GM18502 (cell line): ENCODE results near the gene RPL12.

ENCODE experiments used
- ATAC-seq: cut with Tn5 transposase; IDR thresholded peaks from one replicate; pipeline ENCODE4 v1.9.1; 2021; ENCODE audit warnings: mild to moderate bottlenecking; ENCODE audit not compliant: unreplicated experiment, poor library complexity

Gene RPL12

DNA sequence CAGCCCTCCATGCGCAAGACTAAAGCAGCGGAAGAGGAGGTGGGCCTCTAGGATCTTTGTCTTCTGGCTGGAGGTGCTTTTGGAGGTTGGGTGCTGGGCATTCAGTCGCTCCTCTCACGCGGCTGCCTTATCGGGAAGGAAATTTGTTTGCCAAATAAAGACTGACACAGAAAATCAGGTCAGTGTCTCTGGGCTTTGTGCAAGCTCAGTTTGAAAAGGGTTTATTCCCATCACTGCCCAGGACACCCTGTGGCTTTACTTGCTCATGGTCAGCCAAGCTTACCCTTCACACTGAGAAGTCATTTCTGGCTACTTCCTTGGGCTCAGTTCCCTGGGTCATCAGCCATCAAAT is 43.7 kb downstream of the RPL12 start:
- no peak for ATAC-seq

DNA sequence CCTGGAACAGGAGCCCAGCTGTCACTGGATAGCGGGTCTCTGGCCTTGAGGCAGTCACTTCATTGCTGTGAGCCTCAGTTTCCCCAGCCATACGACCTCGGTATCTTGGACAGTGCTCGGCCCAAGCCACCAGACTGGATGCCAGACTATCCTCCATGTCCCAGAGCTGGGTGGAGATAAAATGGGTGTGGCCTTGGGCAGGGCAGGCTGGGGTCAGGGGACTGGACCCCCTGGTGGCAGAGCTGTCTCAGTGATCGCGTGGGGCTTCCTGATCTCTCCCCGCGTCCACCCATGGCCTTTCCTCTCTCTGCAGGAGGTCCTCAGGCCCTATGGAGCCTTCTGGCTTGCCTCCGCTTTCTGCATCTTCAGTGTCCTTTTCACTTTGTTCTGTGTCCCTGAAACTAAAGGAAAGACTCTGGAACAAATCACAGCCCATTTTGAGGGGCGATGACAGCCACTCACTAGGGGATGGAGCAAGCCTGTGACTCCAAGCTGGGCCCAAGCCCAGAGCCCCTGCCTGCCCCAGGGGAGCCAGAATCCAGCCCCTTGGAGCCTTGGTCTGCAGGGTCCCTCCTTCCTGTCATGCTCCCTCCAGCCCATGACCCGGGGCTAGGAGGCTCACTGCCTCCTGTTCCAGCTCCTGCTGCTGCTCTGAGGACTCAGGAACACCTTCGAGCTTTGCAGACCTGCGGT is 44.3 kb downstream of the RPL12 start:
- ATAC-seq = no peak

- no peak for ATAC-seq
Observed at GRCh38 chr9:127405344-127406125, 45.7 kb downstream of the RPL12 start.

DNA sequence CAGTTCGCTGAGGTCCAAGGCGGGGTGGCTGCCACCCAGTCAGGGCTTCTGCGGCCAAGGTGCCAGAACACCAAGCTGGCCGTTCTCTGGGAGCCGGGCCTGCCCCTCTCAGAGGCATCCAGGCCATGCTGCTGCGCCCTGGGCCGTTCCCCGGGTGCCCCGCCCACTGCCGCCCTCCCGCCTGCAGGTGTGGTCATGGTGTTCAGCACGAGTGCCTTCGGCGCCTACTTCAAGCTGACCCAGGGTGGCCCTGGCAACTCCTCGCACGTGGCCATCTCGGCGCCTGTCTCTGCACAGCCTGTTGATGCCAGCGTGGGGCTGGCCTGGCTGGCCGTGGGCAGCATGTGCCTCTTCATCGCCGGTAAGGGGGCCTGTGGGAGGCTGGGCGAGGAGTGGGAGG is 46.6 kb downstream of the RPL12 start:
- no peak for ATAC-seq

DNA sequence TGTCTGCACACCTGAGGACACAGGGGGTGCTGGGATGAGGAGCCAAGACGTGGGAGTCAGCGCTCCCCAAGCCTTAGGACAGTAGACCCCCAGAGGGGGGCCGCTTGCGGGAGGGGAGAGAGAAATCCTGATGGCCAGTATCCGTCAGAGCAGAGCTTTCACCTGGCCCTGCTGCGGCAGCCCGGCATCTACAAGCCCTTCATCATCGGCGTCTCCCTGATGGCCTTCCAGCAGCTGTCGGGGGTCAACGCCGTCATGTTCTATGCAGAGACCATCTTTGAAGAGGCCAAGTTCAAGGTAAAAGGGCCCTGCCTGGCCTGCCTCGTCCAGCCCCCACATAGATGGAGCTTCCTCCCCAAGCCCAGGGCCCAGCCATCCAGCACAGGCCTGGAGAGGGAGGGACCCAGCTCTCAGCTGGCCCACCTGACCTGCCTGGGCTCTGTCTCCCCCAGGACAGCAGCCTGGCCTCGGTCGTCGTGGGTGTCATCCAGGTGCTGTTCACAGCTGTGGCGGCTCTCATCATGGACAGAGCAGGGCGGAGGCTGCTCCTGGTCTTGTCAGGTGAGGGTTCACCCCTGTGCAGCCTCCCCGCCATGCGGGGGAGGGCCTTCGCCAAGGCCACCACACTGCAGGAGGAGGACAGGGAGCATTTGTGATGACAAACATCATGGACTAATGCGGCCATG is 47.6 kb downstream of the RPL12 start:
- ATAC-seq = no peak

DNA sequence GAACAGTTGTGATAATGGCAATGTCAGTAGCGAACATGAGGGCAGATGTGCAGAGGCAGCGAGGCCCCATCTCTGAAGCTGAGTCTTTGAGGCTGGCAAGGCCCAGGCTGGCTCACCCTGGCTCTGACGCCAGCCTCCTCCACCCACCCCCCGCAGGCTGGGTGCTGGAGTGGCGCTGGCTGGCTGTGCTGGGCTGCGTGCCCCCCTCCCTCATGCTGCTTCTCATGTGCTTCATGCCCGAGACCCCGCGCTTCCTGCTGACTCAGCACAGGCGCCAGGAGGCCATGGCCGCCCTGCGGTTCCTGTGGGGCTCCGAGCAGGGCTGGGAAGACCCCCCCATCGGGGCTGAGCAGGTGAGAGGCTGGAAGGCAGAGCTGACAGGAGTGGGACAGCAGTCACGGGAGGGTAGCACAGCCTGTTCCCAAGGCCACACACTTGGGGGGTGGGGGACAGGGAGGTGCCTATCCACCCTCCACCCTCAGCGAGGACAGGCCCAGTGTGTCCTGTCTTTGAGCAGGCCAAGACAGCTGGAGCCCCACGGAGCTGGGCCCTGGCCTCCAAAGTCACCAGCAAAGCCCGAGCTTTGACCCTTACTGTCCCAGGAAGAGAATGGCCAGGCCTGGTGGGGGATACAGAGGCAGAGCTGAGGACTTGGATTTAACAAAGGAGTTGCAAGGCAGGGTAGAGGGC is 48.7 kb downstream of the RPL12 start:
- ATAC-seq = no peak

DNA sequence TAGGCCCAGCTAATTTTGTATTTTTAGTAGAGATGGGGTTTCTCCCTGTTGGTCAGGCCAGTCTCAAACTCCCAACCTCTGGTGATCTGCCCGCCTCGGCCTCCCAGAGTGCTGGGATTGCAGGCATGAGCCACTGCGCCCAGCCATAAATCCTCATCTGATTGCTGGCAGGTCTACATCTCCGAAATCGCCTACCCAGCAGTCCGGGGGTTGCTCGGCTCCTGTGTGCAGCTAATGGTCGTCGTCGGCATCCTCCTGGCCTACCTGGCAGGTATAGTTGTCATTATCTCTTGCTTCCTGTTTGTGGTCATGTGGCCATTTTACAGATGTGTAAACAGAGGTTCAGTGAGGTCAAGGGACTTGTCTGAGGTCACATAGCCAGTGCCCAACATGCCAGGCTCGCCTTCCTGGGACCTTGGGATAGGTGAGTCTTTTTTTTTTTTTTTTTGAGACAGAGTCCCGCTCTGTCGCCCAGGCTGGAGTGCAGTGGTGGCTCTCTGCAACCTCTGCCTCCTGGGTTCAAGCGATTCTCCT is 51.4 kb downstream of the RPL12 start:
- ATAC-seq = no peak

DNA sequence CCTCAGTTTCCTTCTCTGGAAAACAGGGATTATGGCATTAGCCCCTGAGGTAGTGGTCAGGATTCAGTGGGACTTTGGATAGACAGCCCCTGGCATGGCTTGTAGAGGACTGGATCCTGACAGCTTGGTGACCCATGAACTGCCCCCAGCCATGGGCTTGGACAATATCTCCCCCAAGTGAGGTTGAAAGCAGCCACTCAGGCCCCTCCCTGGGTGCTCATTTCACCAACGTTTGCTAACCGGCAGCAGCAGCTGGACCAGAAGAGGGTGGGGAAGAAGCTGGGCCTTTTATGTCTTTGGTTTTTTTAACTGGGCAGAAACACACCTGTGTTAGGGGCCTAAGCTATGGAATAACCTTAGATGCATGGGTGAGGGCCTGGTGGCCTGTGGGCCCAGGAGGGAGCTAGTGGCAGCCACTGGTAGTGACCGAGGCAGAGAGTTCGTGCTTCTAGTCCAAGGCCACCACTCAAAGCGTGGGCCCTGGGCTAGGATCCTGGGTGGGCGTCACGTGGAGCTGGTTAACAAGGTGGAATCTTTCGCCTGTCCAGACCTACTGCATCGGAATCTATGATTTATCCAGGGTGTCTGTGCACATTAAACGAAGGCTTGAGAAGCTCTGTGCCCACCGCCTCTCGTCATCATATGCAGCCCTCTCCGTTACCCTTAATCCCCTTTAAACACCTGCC is 52.3 kb downstream of the RPL12 start:
- no peak for ATAC-seq

DNA sequence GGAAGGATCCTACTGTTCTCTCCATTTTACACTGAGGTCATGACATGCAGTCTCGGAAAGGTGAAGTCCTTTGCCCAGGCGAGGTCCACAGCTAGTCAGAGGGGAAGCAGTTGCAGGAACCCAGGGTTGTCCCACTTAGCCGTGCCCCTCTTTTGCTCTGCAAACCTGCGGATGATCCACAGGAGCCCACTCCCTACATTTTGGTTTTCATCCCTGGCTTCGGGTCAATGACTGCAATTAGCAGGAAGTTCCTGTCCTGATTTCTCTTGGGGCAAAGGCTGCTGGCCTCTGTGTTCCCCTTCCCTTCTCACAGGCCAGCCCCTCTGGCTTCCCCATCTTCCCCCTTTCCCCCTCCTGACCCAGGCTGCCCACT is 52.9 kb downstream of the RPL12 start:
- no peak for ATAC-seq
